WERI-Rb-1 (cell line): Measurements from ENCODE around the gene NR1D1.
"Not testable (repeated sequence)": the region's sequence is repeated elsewhere in the genome, so short reads cannot be mapped to it uniquely, and the experiment has no call there.

Experiments used
- DNase-seq: peaks from one replicate; pipeline ENCODE4 v3.0.0-alpha.2; 2020
- H3K27ac ChIP-seq: fragments of 250-450 bp; sonication (Bioruptor Pico); 2 replicates; pipeline ENCODE4 v1.5.1; 2020; ENCODE audit warnings: mild to moderate bottlenecking, moderate library complexity
- H3K27me3 ChIP-seq: fragments of 250-450 bp; sonication (Bioruptor Pico); 2 replicates; pipeline ENCODE4 v1.5.1; 2021; ENCODE audit warnings: mild to moderate bottlenecking, low read depth, moderate library complexity; ENCODE audit not compliant: insufficient read depth, severe bottlenecking
- H3K36me3 ChIP-seq: fragments of 250-450 bp; sonication (Bioruptor Pico); 2 replicates; pipeline ENCODE4 v1.5.1; 2020; ENCODE audit warnings: mild to moderate bottlenecking, moderate library complexity
- H3K4me3 ChIP-seq: 2 replicates; pipeline ENCODE4 v1.5.1; 2011; ENCODE audit warnings: low read depth, mild to moderate bottlenecking, control low read depth, low read length
- H3K9me3 ChIP-seq: fragments of 250-450 bp; sonication (Bioruptor Pico); 2 replicates; pipeline ENCODE4 v1.5.1; 2021; ENCODE audit warnings: mild to moderate bottlenecking, moderate library complexity; ENCODE audit not compliant: severe bottlenecking
- TF ChIP-seq, protein P1 (sequence below): IDR thresholded peaks from 2 replicates; pipeline ENCODE4 v1.5.1; 2011; ENCODE audit warnings: low read depth, mild to moderate bottlenecking, control low read depth, inconsistent platforms, low read length

NR1D1 gene

DNA sequence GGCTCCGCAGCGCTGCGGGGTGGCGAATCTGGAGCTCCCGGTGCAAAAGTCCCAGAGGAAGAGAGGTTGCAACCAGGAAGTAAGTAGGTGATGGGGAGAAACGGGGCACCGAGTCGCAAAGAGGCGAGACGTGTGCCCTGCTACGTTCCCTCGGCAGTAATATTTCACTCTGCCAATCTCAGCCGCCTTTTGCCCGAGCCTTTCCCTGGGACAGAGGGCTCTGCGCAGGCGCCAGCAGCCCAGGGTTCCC lies at the start of gene NR1D1:
Gene NR1D1, minus strand, starts transcription at position 171 of the 250 bp plus-strand sequence. CDS start 495 bp downstream, outside the sequence.
- no peaks in the 10 kb centered on the region for H3K27me3 ChIP-seq
- H3K4me3 ChIP-seq, result peak within 1 kb of the TSS; percentile 80
- DNase-seq, result no peak
- H3K27ac ChIP-seq, result peak within 1 kb of the TSS; percentile 37
- peaks cover 17% of the 10 kb centered on the region for H3K36me3 ChIP-seq
- TF ChIP-seq, protein P1, sequence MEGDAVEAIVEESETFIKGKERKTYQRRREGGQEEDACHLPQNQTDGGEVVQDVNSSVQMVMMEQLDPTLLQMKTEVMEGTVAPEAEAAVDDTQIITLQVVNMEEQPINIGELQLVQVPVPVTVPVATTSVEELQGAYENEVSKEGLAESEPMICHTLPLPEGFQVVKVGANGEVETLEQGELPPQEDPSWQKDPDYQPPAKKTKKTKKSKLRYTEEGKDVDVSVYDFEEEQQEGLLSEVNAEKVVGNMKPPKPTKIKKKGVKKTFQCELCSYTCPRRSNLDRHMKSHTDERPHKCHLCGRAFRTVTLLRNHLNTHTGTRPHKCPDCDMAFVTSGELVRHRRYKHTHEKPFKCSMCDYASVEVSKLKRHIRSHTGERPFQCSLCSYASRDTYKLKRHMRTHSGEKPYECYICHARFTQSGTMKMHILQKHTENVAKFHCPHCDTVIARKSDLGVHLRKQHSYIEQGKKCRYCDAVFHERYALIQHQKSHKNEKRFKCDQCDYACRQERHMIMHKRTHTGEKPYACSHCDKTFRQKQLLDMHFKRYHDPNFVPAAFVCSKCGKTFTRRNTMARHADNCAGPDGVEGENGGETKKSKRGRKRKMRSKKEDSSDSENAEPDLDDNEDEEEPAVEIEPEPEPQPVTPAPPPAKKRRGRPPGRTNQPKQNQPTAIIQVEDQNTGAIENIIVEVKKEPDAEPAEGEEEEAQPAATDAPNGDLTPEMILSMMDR, result no peak
- H3K9me3 ChIP-seq, result no peaks in the 10 kb centered on the region

GRCh38 chr17:40148527-40148926 lies 48.1 kb upstream of the NR1D1 start:
- TF ChIP-seq, protein P1, result no peak
- Histone ChIP-seq H3K27ac (no peak overlapping the region), H3K27me3 (no peaks in the 10 kb centered on the region), H3K4me3 (no peak overlapping the region), H3K9me3 (no peaks in the 10 kb centered on the region), H3K36me3 (peaks cover 92% of the 10 kb centered on the region)
- no peak for DNase-seq

GRCh38 chr17:40145476-40145875 lies 45.1 kb upstream of the NR1D1 start:
- Histone ChIP-seq H3K9me3 (no peaks in the 10 kb centered on the region), H3K4me3 (no peak overlapping the region), H3K27ac (no peak overlapping the region), H3K27me3 (no peaks in the 10 kb centered on the region), H3K36me3 (peaks cover 90% of the 10 kb centered on the region)
- TF ChIP-seq, protein P1, result no peak
- DNase-seq, result no peak

DNA sequence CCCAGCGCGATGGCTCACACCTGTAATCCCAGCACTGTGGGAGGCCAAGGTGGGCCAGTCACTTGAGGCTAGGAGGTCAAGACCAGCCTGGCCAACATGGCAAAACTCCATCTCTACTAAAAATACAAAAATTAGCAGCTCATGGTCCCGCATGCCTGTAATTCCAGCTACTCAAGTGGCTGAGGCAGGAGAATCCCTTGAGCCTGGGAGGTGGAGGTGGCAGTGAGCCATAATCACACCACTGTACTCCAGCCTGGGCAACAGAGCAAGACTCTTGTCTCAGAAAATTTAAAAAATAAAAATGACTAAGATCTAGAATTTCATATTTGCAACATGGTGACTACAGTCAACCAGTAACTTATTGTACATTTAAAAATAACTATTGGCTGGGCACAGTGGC lies 42.8 kb upstream of the NR1D1 start:
- not testable (repeated sequence) for H3K27me3 ChIP-seq, H3K27ac ChIP-seq, H3K9me3 ChIP-seq, DNase-seq, H3K4me3 ChIP-seq
- H3K36me3 ChIP-seq, result peaks cover 79% of the 10 kb centered on the region

GRCh38 chr17:40139566-40140058 lies 39.2 kb upstream of the NR1D1 start:
- peak overlapping the region; percentile 100 for H3K27ac ChIP-seq
- no peak for DNase-seq
- TF ChIP-seq, protein P1, result no peak
- H3K9me3 ChIP-seq, result no peaks in the 10 kb centered on the region
- H3K36me3 ChIP-seq, result peaks cover 80% of the 10 kb centered on the region
- peak overlapping the region; percentile 54 for H3K4me3 ChIP-seq
- H3K27me3 ChIP-seq, result no peaks in the 10 kb centered on the region

DNA sequence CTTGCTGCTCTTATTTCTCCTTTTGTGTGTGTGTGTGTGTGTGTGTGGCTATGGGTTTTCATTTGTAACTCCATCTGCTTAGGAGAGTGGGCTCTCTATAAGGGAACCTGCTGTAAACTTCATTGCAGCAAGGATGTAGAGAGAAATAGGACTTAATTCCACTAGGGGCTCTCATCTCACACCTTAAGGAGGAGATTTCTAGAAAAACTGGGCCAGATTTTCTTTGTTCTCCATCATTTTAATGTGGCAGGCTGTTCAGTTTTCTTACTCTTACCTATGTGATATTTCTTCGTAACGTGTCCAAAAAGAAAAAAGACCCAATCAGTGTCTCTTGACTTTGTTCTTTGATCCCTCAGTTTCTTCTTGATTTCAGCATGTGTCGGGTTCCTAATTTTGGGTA lies 35.4 kb upstream of the NR1D1 start:
- DNase-seq, result no peak
- TF ChIP-seq, protein P1, result no peak
- H3K27me3 ChIP-seq, result no peaks in the 10 kb centered on the region
- peaks cover 86% of the 10 kb centered on the region for H3K36me3 ChIP-seq
- H3K27ac ChIP-seq, result no peak overlapping the region
- no peak overlapping the region for H3K4me3 ChIP-seq
- H3K9me3 ChIP-seq, result no peaks in the 10 kb centered on the region
